GM23338 (cell line): Measurements from ENCODE around the gene CREB3L4. TPM values are rescaled to one million over a fixed set of nuclear protein-coding genes. Genes with fewer than 3 reads are reported as not detected.

ENCODE experiments used
- ATAC-seq: fragments of 200-7000 bp; cut with Tn5 transposase; 3 replicates; pipeline ENCODE4 v1.9.1; 2020
- DNase-seq: peaks from one replicate; pipeline ENCODE4 v3.0.0-alpha.2; 2015; ENCODE audit warnings: low spot score
- H2AFZ ChIP-seq: fragments of 200-600 bp; sonication (generic); 2 replicates; pipeline ENCODE4 v1.8.0; 2016; ENCODE audit warnings: antibody characterized with exemption, mild to moderate bottlenecking, moderate library complexity
- H3F3A ChIP-seq: fragments of 200-600 bp; sonication (generic); replicated peaks from 2 replicates; pipeline ENCODE4 v1.8.0; 2017; ENCODE audit warnings: antibody characterized with exemption, mixed run types, low read depth
- H3K27ac ChIP-seq: fragments of 200-600 bp; sonication (generic); 2 replicates; pipeline ENCODE4 v1.6.1; 2016; ENCODE audit warnings: low read depth
- H3K27me3 ChIP-seq: fragments of 200-600 bp; sonication (generic); 2 replicates; pipeline ENCODE4 v1.8.0; 2016; ENCODE audit warnings: mild to moderate bottlenecking, mixed run types, moderate library complexity; ENCODE audit not compliant: insufficient read depth
- H3K36me3 ChIP-seq: fragments of 200-600 bp; sonication (generic); 2 replicates; pipeline ENCODE4 v1.8.0; 2016; ENCODE audit warnings: mild to moderate bottlenecking; ENCODE audit not compliant: insufficient read depth
- H3K4me1 ChIP-seq: fragments of 200-600 bp; sonication (generic); 2 replicates; pipeline ENCODE4 v1.8.0; 2016; ENCODE audit warnings: mild to moderate bottlenecking, moderate library complexity; ENCODE audit not compliant: insufficient read depth
- H3K4me2 ChIP-seq: fragments of 200-600 bp; sonication (generic); 2 replicates; pipeline ENCODE4 v1.7.1; 2017; ENCODE audit warnings: mixed run types
- H3K4me3 ChIP-seq: fragments of 200-600 bp; sonication (generic); 2 replicates; pipeline ENCODE4 v1.6.1; 2016; ENCODE audit warnings: mixed run types
- H3K79me2 ChIP-seq: fragments of 200-600 bp; sonication (generic); replicated peaks from 2 replicates; pipeline ENCODE4 v1.8.0; 2017; ENCODE audit warnings: mild to moderate bottlenecking; ENCODE audit not compliant: insufficient read depth
- H3K9me2 ChIP-seq: fragments of 200-600 bp; sonication (generic); 2 replicates; pipeline ENCODE4 v1.8.0; 2017; ENCODE audit not compliant: insufficient read depth
- H4K20me1 ChIP-seq: fragments of 200-600 bp; sonication (generic); replicated peaks from 2 replicates; pipeline ENCODE4 v1.8.0; 2017; ENCODE audit warnings: mild to moderate bottlenecking; ENCODE audit not compliant: insufficient read depth
- H3K27ac Mint-ChIP-seq: 2 replicates; pipeline ENCODE4 v1.8.0; 2020; ENCODE audit warnings: inconsistent platforms, mild to moderate bottlenecking, moderate library complexity, mixed read lengths
- H3K27me3 Mint-ChIP-seq: 3 replicates; pipeline ENCODE4 v1.8.0; 2022; ENCODE audit warnings: low read depth, mild to moderate bottlenecking, moderate library complexity, mixed read lengths, inconsistent platforms; ENCODE audit not compliant: insufficient read depth, poor library complexity
- H3K36me3 Mint-ChIP-seq: 3 replicates; pipeline ENCODE4 v1.8.0; 2021; ENCODE audit warnings: low read depth, mild to moderate bottlenecking, inconsistent platforms, moderate library complexity, mixed read lengths
- H3K4me1 Mint-ChIP-seq: 3 replicates; pipeline ENCODE4 v1.8.0; 2020; ENCODE audit warnings: mild to moderate bottlenecking, inconsistent platforms, mixed read lengths
- H3K4me3 Mint-ChIP-seq: 3 replicates; pipeline ENCODE4 v1.8.0; 2021; ENCODE audit warnings: moderate library complexity, mild to moderate bottlenecking, inconsistent platforms, mixed read lengths
- H3K9me3 Mint-ChIP-seq: 3 replicates; pipeline ENCODE4 v1.8.0; 2020; ENCODE audit warnings: moderate library complexity, mild to moderate bottlenecking, inconsistent platforms, mixed read lengths
- CREB1 ChIP-seq: fragments of 250-450 bp; sonication (Bioruptor Pico); IDR thresholded peaks from 2 replicates; pipeline ENCODE4 v1.5.0; 2020; ENCODE audit warnings: low read depth, mild to moderate bottlenecking, moderate library complexity
- CTCF ChIP-seq, 2 experiments: fragments of 200-600 bp in 1 of 2; sonication (generic) in 1 of 2; conservative IDR thresholded peaks; 2 replicates each; pipeline versions ENCODE4 v1.5.1 to v1.6.1; 2016 to 2017; ENCODE audit warnings: antibody characterized with exemption in 2 of 2, low read depth in 2 of 2, mild to moderate bottlenecking in 2 of 2, moderate library complexity in 1 of 2
- ETS1 ChIP-seq: IDR thresholded peaks from 2 replicates; pipeline ENCODE4 v1.6.1; 2016; ENCODE audit warnings: antibody characterized with exemption
- NANOG ChIP-seq: IDR thresholded peaks from 2 replicates; pipeline ENCODE4 v1.6.1; 2016; ENCODE audit warnings: antibody characterized with exemption, borderline replicate concordance
- POLR2AphosphoS5 ChIP-seq: IDR thresholded peaks from 2 replicates; pipeline ENCODE4 v1.6.1; 2016; ENCODE audit warnings: antibody characterized with exemption, low read depth
- REST ChIP-seq: IDR thresholded peaks from one replicate; pipeline ENCODE4 v1.6.1; 2018; ENCODE audit warnings: antibody characterized with exemption; ENCODE audit not compliant: unreplicated experiment
- ZNF331 ChIP-seq: fragments of 250-450 bp; sonication (Bioruptor Pico); IDR thresholded peaks from 2 replicates; pipeline ENCODE4 v1.5.0; 2020; ENCODE audit warnings: low read depth, mild to moderate bottlenecking, moderate library complexity
- ZNF462 ChIP-seq: fragments of 250-450 bp; sonication (Bioruptor Pico); IDR thresholded peaks from 2 replicates; pipeline ENCODE4 v1.5.0; 2020; ENCODE audit warnings: mild to moderate bottlenecking, moderate library complexity
- long read RNA-seq: library from polyadenylated mRNA; unstranded; transcript quantifications from one replicate; pipeline ENCODE4 v2.0.0, GENCODE V29; 2020; ENCODE audit not compliant: unreplicated experiment
- polyA plus RNA-seq: library from polyadenylated mRNA; unstranded; fragments of >200 nt; fragmentation: Nextera tagmentation; extraction: Ambion mirVana; gene quantifications from 2 replicates; pipeline ENCODE4 v1.2.1, GENCODE V29; 2016
- total RNA-seq: library from RNA; depleted of rRNA; stranded (reverse); fragments of >200 nt; shearing (Covaris generic); gene quantifications from 2 replicates; pipeline ENCODE4 v1.2.3, GENCODE V29; 2014; rRNA removed

Gene CREB3L4
- total RNA-seq (21.3 and 26.8 TPM in 2 replicates), polyA plus RNA-seq (16.7 and 19.3 TPM in 2 replicates)
- long read RNA-seq, transcript CREB3L4-201 (10 exons, 1,750 nt) = minor isoform, 5 of 29 reads
- long read RNA-seq, transcript CREB3L4-205 (10 exons, 1,752 nt) = major isoform, 9 of 29 reads
- long read RNA-seq, partial matches to known transcripts = 4 of 29 reads
- long read RNA-seq, other reads (novel, unspliced or antisense) = 7 of 29 reads

- Histone ChIP-seq H3K4me3 (peak within 1 kb of the TSS; percentile 62), H3K36me3 (no peaks in the 10 kb centered on the region; the same call in 1 of the 2 replicates), H3K9me2 (no peaks in the 10 kb centered on the region), H3F3A (peaks cover 27% of the 10 kb centered on the region; the same call in 1 of the 2 replicates), H4K20me1 (no peaks in the 10 kb centered on the region), H3K4me2 (peak within 1 kb of the TSS; percentile 87), H3K4me1 (peaks cover 29% of the 10 kb centered on the region), H2AFZ (no peak within 1 kb of the TSS), H3K27me3 (no peaks in the 10 kb centered on the region), H3K27ac (peak within 1 kb of the TSS; percentile 99), H3K79me2 (peaks cover 34% of the 10 kb centered on the region)
- TF ChIP-seq REST (no peak), CTCF (conservative IDR thresholded peaks at IDR 0.05; ENCODE audit: low read depth in 2 of 2) (peak; percentile 15 to 59; a peak in 2 of 4 replicates), CREB1 (peak; percentile 45; the same call in 1 of the 2 replicates), POLR2AphosphoS5 (peak; percentile 98), ETS1 (peak; percentile 32), NANOG (no peak), ZNF462 (CRISPR knock-in tag) (no peak), ZNF331 (no peak)
- peak; percentile 74 for ATAC-seq
- Mint-ChIP-seq H3K4me3 (peak within 1 kb of the TSS; percentile 81), H3K27me3 (peaks cover 17% of the 10 kb centered on the region), H3K27ac (peak within 1 kb of the TSS; percentile 97), H3K4me1 (peaks cover 22% of the 10 kb centered on the region), H3K36me3 (peaks cover 31% of the 10 kb centered on the region), H3K9me3 (peaks cover 4% of the 10 kb centered on the region; the same call in 1 of the 3 replicates)
- DNase-seq = peak; percentile 99
Observed at GRCh38 chr1:153967107-153967999, at the start of gene CREB3L4. Gene CREB3L4 (plus strand): TSS chr1:153967902. CDS start chr1:153968526, 624 bp downstream.
